Activated T-cell treated with anti-CD3 and anti-CD28 coated beads, Interleukin-2, amount 50 U/mL, for 72 hours (primary cell): ENCODE data around the gene VAV3. TPM values are rescaled to one million over a fixed set of nuclear protein-coding genes. Genes with fewer than 3 reads are reported as not detected.

Experiments used
- ATAC-seq, 2 donors: fragments of 150-1000 bp; cut with Tn5 transposase; replicated peaks in 1 of 2; 2 replicates each; pipeline ENCODE4 v1.10.0; 2021; ENCODE audit warnings: moderate library complexity in 2 of 2, mild to moderate bottlenecking in 1 of 2
- DNase-seq, 2 donors: peaks; one replicate each; pipeline ENCODE4 v3.0.0; 2021 to 2022; ENCODE audit warnings: mixed read lengths in 1 of 2
- H3K27ac Mint-ChIP-seq: one replicate; pipeline ENCODE4 v1.8.0; 2022; ENCODE audit warnings: mild to moderate bottlenecking, moderate library complexity, mixed read lengths
- H3K27me3 Mint-ChIP-seq: one replicate; pipeline ENCODE4 v1.8.0; 2022; ENCODE audit warnings: low read depth, mixed read lengths
- H3K36me3 Mint-ChIP-seq, 2 donors: one replicate each; pipeline ENCODE4 v1.8.0; 2022; ENCODE audit warnings: mixed read lengths in 2 of 2, mild to moderate bottlenecking in 1 of 2; ENCODE audit not compliant: insufficient read depth in 2 of 2
- H3K4me1 Mint-ChIP-seq: one replicate; pipeline ENCODE4 v1.8.0; 2022; ENCODE audit warnings: low read depth, mixed read lengths
- H3K4me3 Mint-ChIP-seq, 2 donors: one replicate each; pipeline ENCODE4 v1.8.0; 2022; ENCODE audit warnings: mild to moderate bottlenecking in 2 of 2, mixed read lengths in 2 of 2, moderate library complexity in 2 of 2
- H3K9me3 Mint-ChIP-seq, 2 donors: one replicate each; pipeline ENCODE4 v1.8.0; 2022; ENCODE audit warnings: mixed read lengths in 2 of 2
- total RNA-seq, 2 donors: library from RNA; stranded (reverse); gene quantifications; one replicate each; pipeline ENCODE4 v1.2.3, GENCODE V29; 2022

Gene VAV3
- total RNA-seq, 2 donors from 2014 or later, result 2.5 to 2.8 TPM

DNA sequence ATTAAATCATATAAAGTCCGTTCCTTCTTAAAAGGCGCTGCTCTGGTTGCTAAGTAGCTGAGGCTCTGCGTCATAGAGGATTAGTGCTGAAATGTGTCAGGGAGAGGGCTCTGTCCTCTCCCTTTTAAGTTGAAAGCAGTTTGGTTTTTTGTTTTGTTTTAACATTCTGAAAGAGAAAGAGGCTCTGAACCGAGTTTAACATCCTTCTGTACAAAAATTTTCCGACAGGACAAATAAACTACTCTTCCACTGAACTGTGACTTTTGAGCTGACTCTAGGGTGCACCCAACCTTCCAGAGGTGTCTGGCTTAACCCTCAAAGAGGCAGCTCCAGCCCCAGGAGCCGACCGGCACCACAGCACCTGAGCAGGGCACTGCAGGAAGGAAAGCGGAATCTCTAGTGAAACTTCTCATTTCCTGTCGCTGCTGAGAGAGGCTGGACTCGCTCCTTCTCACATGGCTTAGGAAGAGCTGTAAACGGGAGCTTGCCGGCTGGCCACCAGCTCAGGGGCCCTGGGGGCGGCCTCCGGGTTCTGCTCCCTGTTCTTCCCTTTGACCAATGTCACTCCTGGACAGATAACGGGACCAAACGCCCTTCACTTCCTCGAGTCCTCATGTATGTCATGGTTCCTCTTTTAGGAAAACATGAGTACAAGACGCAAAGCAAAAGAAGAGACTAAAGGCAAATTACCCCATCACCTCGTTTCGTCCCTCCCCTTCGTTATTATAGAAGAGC, 1.2 kb downstream of the VAV3 start:
- no peaks in the 10 kb centered on the region for H3K27me3 Mint-ChIP-seq
- H3K36me3 Mint-ChIP-seq, result peaks cover 0 to 2% of the 10 kb centered on the region in 2 donors
- H3K4me3 Mint-ChIP-seq, result peak overlapping the region; percentile 95 to 97

DNA sequence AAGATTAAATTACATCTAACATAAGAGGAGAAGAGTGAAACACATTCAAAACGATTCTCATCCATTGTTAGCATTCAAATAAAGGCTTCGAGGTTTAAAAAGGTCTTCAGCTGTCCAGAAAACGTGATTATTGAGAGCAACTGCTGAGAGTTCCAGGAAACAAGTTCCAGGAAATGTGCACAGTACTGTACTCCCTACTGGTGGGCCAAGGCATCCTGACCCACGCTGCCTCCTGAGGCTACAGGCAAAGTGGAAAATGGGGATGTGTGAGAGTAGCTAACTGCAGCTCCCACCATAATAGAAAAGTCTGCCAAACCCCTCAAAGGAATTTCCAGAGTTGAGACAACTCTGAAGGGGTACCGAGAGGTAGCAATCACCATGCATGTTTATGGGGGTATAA, 2.0 kb downstream of the VAV3 start:
- H3K27ac Mint-ChIP-seq, result peak overlapping the region; percentile 64
- no peaks in the 10 kb centered on the region for H3K9me3 Mint-ChIP-seq
- ATAC-seq (no peak), DNase-seq (no peak)
- H3K4me3 Mint-ChIP-seq, result peak overlapping the region; percentile 95 to 97
- H3K27me3 Mint-ChIP-seq, result no peaks in the 10 kb centered on the region
- H3K4me1 Mint-ChIP-seq, result peaks cover 34% of the 10 kb centered on the region
- peaks cover 0 to 2% of the 10 kb centered on the region in 2 donors for H3K36me3 Mint-ChIP-seq

More for the DNA sequence above, 1.2 kb downstream of the VAV3 start:
- ATAC-seq (peak; percentile 82), DNase-seq (peak; percentile 49 to 52)
- no peaks in the 10 kb centered on the region for H3K9me3 Mint-ChIP-seq
- peak overlapping the region; percentile 89 for H3K27ac Mint-ChIP-seq
- peaks cover 34% of the 10 kb centered on the region for H3K4me1 Mint-ChIP-seq

DNA sequence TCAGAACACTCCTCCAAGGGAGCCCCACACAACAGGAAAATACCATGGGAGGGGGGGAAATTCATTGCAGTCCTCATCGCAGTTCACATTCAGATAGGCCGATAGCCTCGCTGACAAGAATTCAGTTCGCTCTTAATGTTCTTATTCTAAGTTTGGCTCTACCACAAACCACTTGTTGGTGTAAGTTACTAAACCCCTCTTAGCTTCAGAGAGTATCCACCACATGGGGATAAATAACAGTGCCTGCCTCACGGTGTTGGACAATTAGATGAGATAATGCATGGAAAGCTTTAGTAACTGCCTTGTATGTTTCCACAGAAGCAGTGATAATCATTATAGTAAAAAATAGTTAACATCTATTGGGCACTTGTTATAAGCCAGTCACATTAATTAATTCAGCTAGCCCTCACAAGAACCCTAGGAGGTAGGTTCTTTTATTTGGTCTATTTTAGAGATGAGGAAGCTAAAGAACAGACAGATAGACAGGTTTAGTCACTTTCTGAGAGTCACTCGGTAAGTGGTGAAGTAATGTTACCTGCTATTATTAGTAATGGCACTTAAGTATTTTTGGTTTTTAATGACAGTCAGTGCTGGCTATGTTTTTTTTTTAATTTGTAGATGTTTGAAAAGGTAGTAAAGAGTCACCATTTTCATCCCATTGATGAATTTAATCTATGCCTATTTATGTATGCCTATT, 10.1 kb downstream of the VAV3 start:
- peaks cover 19% of the 10 kb centered on the region for H3K4me1 Mint-ChIP-seq
- no peak for ATAC-seq
- peaks cover 6% of the 10 kb centered on the region for H3K27me3 Mint-ChIP-seq
- H3K9me3 Mint-ChIP-seq, result no peaks in the 10 kb centered on the region
- no peaks in the 10 kb centered on the region for H3K36me3 Mint-ChIP-seq
- no peak overlapping the region for H3K27ac Mint-ChIP-seq
- no peak for DNase-seq
- H3K4me3 Mint-ChIP-seq, result no peak overlapping the region

DNA sequence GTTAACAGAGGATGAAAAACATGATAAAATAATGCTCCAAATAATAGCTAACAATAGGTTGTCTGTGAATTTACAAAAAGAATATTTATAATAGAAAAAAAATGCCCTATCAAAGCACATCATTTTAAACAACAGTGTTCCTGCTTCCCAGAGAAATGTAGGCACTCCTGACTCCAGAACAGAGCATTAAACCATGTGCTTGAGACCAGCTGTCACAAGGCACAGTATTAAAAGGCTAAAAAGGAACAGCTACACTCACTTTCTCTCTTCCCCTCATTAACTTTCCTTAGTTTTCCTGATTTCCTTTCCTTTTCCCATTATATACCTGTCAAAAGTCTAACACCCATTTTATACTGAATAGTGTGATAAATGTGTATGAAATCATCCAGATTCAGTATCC, 10.9 kb downstream of the VAV3 start:
- Mint-ChIP-seq H3K9me3 (no peaks in the 10 kb centered on the region), H3K4me1 (peaks cover 27% of the 10 kb centered on the region), H3K27ac (no peak overlapping the region), H3K36me3 (no peaks in the 10 kb centered on the region), H3K4me3 (peak overlapping the region in 1 of 2 donors; percentile 34), H3K27me3 (peaks cover 6% of the 10 kb centered on the region)
- no peak for ATAC-seq
- DNase-seq, result no peak

DNA sequence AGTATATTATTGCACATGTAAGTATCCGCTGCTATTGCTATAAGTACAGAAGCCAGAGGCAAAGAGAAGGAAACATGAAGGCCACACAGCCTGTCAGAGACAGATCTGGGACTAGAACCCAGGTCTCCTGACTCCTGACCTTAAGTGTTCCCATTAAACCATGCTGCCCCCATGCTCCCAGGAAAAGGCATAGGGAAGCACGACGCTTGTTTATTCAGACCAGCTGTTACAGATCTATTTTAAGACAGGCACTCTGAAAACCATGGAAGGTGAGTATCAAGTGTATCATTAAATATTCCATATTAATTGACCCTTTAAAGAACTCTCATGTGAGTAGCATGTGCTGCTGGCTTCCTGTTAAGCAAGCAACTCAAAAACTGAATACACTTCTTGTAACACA, 11.4 kb downstream of the VAV3 start:
- no peak for ATAC-seq
- no peaks in the 10 kb centered on the region for H3K36me3 Mint-ChIP-seq
- no peak overlapping the region for H3K4me3 Mint-ChIP-seq
- peaks cover 27% of the 10 kb centered on the region for H3K4me1 Mint-ChIP-seq
- H3K9me3 Mint-ChIP-seq, result no peaks in the 10 kb centered on the region
- H3K27ac Mint-ChIP-seq, result no peak overlapping the region
- H3K27me3 Mint-ChIP-seq, result peaks cover 6% of the 10 kb centered on the region
- no peak for DNase-seq

DNA sequence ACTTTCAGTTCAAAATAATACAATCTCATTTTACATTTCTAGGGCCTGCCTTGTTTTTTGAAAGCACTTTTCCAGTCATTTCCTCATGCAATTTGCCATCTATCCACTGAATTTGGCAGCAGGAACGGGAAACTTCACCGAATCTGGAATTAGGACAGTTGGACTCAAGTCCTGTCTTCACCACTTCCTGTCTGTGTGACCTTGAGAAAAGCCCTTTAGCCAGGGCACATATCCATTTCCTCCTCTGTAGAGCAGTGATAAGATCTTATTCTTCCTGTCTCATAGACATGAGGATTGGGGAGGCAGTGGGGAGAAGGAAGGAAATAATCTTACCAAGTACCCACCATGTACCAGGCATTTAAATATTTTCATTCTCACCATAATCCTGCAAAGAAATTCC, 12.0 kb downstream of the VAV3 start:
- H3K4me1 Mint-ChIP-seq, result peaks cover 27% of the 10 kb centered on the region
- no peak for DNase-seq
- no peaks in the 10 kb centered on the region for H3K9me3 Mint-ChIP-seq
- ATAC-seq, result no peak
- no peak overlapping the region for H3K27ac Mint-ChIP-seq
- H3K36me3 Mint-ChIP-seq, result no peaks in the 10 kb centered on the region
- no peak overlapping the region for H3K4me3 Mint-ChIP-seq
- peaks cover 6% of the 10 kb centered on the region for H3K27me3 Mint-ChIP-seq

DNA sequence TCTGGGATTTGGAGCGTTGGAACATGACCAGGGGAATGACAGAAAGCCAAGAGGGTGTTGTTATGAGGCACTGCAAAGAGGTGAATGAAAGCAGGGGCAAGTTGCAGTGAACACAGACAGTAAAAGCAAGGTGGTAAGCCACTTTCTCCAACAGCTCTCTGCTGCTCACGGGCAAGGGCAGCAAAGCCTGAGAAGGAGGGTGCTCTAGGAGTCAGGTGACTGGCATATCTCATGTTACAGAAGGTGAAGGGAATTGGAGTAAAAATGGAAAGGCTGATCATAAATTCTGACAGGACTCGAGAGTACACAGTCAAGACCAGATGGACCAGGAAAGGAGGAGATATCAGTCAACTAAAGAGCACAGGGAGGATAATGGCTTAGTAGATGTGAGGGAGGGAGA, 14.5 kb downstream of the VAV3 start:
- Mint-ChIP-seq H3K9me3 (no peaks in the 10 kb centered on the region), H3K4me1 (peaks cover 27% of the 10 kb centered on the region), H3K36me3 (no peaks in the 10 kb centered on the region), H3K4me3 (peak overlapping the region in 1 of 2 donors; percentile 2), H3K27me3 (peaks cover 6% of the 10 kb centered on the region), H3K27ac (no peak overlapping the region)
- no peak for ATAC-seq
- DNase-seq, result no peak

DNA sequence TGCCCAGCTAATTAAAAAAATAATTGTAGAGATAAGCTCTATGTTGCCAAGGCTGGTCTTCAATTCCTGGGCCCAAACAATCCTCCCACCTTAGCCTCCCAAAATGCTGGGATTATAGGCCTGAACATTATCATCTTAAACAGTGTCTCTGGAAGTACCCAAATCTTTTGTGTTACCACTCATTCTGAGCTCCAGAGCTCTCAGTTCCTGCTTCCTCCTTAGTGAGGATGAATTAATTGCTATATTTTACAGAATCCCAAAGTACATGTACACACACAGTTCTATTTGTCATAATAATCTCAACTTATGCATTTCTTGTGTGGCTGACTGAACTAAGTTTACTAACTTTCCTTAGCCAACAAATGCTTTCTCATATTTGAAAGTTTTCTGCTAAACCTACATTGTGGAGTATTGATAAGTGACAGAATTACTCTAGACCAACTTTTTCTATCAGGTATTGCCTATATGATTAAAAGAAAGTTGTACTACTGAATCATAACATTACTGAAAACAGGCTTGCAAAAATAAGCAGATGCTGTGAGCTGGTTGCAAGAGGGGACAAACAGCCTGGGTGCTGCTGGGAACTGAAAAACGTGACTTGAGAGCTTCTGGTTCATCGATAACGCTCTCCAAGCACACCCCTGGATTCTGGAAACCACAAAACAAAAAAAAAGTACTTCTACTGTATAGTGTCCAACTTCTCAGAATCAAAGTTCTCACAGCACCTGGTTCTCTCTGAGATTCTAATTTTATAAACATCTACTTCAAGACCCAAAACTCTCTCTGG, 15.3 kb downstream of the VAV3 start:
- H3K27me3 Mint-ChIP-seq, result peaks cover 6% of the 10 kb centered on the region
- peaks cover 27% of the 10 kb centered on the region for H3K4me1 Mint-ChIP-seq
- H3K27ac Mint-ChIP-seq, result no peak overlapping the region
- no peaks in the 10 kb centered on the region for H3K9me3 Mint-ChIP-seq
- peak overlapping the region; percentile 3 to 13 for H3K4me3 Mint-ChIP-seq
- ATAC-seq (peak; percentile 67 to 72), DNase-seq (peak in 1 of 2 donors; percentile 22)
- no peaks in the 10 kb centered on the region for H3K36me3 Mint-ChIP-seq

DNA sequence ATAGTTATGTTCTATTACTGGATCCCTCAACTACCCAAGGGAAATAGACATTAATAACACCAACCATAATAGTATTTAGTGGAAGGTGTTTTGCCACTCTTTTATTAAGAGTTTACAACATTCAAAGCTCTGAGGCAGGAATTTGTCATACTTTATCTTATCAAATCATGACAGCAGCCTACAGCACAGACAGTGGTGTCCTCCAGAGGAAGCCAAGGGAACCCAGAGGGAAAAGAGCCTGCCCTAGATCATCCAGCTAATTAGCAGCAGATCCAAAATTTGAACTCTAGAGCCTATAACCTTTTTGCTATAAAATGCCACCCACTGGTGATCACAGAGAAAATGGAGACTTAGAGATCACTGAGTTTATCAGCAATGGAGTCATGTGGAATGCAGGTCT, 18.2 kb downstream of the VAV3 start:
- no peaks in the 10 kb centered on the region for H3K36me3 Mint-ChIP-seq
- H3K27ac Mint-ChIP-seq, result no peak overlapping the region
- H3K9me3 Mint-ChIP-seq, result no peaks in the 10 kb centered on the region
- peaks cover 43% of the 10 kb centered on the region for H3K4me1 Mint-ChIP-seq
- peaks cover 6% of the 10 kb centered on the region for H3K27me3 Mint-ChIP-seq
- no peak for ATAC-seq
- no peak for DNase-seq
- no peak overlapping the region for H3K4me3 Mint-ChIP-seq

DNA sequence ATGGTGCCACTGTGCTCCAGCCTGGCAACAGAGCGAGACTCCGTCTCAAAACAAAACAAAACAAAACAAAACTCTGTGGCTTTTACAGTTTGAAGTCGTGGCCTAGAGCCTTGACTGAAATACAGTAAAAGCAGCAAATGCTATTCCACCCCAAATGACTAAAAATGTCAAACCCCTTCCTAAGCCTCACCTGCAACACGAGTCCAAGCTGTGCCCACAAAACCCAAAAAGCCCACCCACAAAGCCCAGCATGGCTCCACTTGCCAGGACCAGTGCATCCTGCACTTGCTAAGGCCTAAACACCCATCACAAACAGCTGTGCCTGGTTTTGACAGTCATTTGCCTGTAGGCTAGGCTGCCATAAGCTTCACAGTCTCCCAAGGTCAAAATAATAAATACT, 21.3 kb downstream of the VAV3 start:
- Mint-ChIP-seq H3K27ac (peak overlapping the region; percentile 5), H3K4me1 (peaks cover 48% of the 10 kb centered on the region), H3K9me3 (peaks cover 0 to 2% of the 10 kb centered on the region in 2 donors), H3K36me3 (no peaks in the 10 kb centered on the region), H3K27me3 (no peaks in the 10 kb centered on the region), H3K4me3 (no peak overlapping the region)
- ATAC-seq (peak; percentile 53 to 60), DNase-seq (peak in 1 of 2 donors; percentile 8)

DNA sequence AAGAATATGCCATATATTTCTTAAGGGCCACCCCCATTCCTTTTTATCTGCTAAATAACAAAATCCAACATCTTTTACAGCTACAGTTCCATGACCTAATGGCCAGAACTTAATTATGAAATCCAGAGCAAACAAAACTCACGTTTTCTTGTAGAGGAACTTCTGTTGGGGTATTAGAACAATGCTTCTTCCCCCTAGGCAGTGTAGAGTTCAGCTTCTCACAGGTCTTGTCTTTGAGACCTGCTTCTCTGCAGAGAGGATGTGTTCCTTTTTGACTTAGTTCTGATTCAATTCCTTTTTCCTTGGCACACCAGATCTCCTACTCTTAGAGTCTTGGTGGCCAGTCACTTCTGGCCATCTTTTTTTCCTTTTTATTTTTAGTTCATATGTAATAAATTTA, 22.2 kb downstream of the VAV3 start:
- peak overlapping the region; percentile 23 for H3K27ac Mint-ChIP-seq

DNA sequence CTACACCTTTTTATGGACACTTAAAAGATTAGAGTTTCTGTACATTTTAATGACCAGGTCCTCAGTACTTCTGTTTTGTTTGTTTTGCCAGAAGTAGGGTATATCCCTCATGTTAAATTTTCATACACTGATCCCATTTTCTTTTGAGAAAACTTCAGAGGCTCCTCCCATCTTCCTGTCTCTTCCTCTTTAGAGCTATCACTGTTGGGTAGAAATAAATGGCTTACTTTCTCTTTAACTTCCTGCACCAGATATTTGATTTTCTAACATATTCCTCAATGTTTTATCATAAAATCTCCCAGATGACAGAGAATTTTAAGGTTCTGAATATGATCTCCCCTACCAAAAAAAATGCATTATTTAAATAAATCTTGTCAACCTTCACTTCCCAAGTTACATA, 23.4 kb downstream of the VAV3 start:
- H3K4me3 Mint-ChIP-seq, result peak overlapping the region in 1 of 2 donors; percentile 1
- no peaks in the 10 kb centered on the region for H3K36me3 Mint-ChIP-seq
- H3K27ac Mint-ChIP-seq, result no peak overlapping the region

More for the DNA sequence above, 22.2 kb downstream of the VAV3 start:
- H3K36me3 Mint-ChIP-seq, result no peaks in the 10 kb centered on the region
- peaks cover 0 to 2% of the 10 kb centered on the region in 2 donors for H3K9me3 Mint-ChIP-seq
- DNase-seq, result no peak
- peaks cover 48% of the 10 kb centered on the region for H3K4me1 Mint-ChIP-seq
- no peak overlapping the region for H3K4me3 Mint-ChIP-seq
- no peak for ATAC-seq
- H3K27me3 Mint-ChIP-seq, result no peaks in the 10 kb centered on the region

DNA sequence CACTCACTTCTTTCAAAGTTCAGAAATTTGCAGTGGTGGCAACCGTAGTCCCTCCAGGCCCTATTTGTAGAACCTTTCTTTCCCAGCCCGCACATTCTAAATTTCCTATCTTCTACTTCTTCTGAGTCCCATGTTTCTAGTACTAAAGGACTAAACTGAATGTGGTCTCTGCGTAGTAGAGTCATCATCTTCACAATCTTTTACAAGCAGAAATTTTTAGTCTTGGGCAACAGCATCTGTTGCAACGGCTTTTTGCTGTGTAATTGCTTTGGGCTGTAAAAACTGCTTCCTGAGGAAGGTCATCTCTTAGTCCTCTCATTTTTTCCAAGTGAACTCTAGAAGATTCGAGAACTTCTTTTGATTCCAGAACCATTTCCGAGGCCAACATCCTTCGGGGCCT, 23.9 kb downstream of the VAV3 start:
- Mint-ChIP-seq H3K36me3 (no peaks in the 10 kb centered on the region), H3K4me1 (peaks cover 61% of the 10 kb centered on the region), H3K4me3 (no peak overlapping the region), H3K9me3 (peaks cover 0 to 2% of the 10 kb centered on the region in 2 donors), H3K27me3 (no peaks in the 10 kb centered on the region), H3K27ac (no peak overlapping the region)
- no peak for DNase-seq
- ATAC-seq, result no peak

More for the DNA sequence above, 23.4 kb downstream of the VAV3 start:
- peaks cover 58% of the 10 kb centered on the region for H3K4me1 Mint-ChIP-seq
- peaks cover 0 to 2% of the 10 kb centered on the region in 2 donors for H3K9me3 Mint-ChIP-seq
- ATAC-seq (no peak), DNase-seq (no peak)
- no peaks in the 10 kb centered on the region for H3K27me3 Mint-ChIP-seq
